ENCODE results near the gene RBCK1. TPM values are rescaled to one million over a fixed set of nuclear protein-coding genes. Genes with fewer than 3 reads are reported as not detected.
"Not testable (repeated sequence)": the region's sequence is repeated elsewhere in the genome, so short reads cannot be mapped to it uniquely, and the experiment has no call there.

The RBCK1 gene
- total RNA-seq, 2 experiments from 2014 or later: 90.9 to 94.0 TPM

GRCh38 chr20:372543-373082 is 35.5 kb upstream of the RBCK1 start:
- POLR2A ChIA-PET: interaction anchor here (0.9 kb wide), 1 partner anchor 8 kb away, joined by 3 read pairs; the partner anchor contains the start of gene TRIB3
- CTCF ChIA-PET: interaction anchor here (0.6 to 1.7 kb wide), 3 partner anchors 10 to 1282 kb away, joined by 3 to 4 read pairs (median 3); no protein-coding TSS in a partner anchor

- ChIA-PET POLR2A (no interaction called here), CTCF (interaction anchor here (1.3 kb wide), 1 partner anchor 9 kb away, joined by 3 read pairs; no protein-coding TSS in a partner anchor)
Measured at GRCh38 chr20:373171-373890, 34.8 kb upstream of the RBCK1 start.

GRCh38 chr20:375265-375889 is 32.7 kb upstream of the RBCK1 start:
- CTCF ChIA-PET: no interaction called here
- POLR2A ChIA-PET: no interaction called here

GRCh38 chr20:376089-376488 is 32.0 kb upstream of the RBCK1 start:
- ChIA-PET CTCF (no interaction called here), POLR2A (no interaction called here)

GRCh38 chr20:376750-377149 is 31.3 kb upstream of the RBCK1 start:
- ChIA-PET POLR2A (interaction anchor here (0.7 kb wide), 1 partner anchor 101 kb away, joined by 3 read pairs; no protein-coding TSS in a partner anchor), CTCF (no interaction called here)

- POLR2A ChIA-PET: interaction anchor here (0.7 kb wide), 1 partner anchor 101 kb away, joined by 3 read pairs; no protein-coding TSS in a partner anchor
Measured at GRCh38 chr20:377578-377977, 30.5 kb upstream of the RBCK1 start.

GRCh38 chr20:378961-379336 is 29.1 kb upstream of the RBCK1 start:
- CTCF ChIA-PET: interaction anchor here (0.7 to 1.2 kb wide), 2 partner anchors 13 to 54 kb away, joined by 3 to 5 read pairs; no protein-coding TSS in a partner anchor
- POLR2A ChIA-PET: interaction anchor here (0.7 kb wide), 1 partner anchor 15 kb away, joined by 4 read pairs; no protein-coding TSS in a partner anchor

More at GRCh38 chr20:377578-377977, 30.5 kb upstream of the RBCK1 start:
- CTCF ChIA-PET: interaction anchor here (0.7 kb wide), 1 partner anchor 57 kb away, joined by 4 read pairs; no protein-coding TSS in a partner anchor

- POLR2A ChIA-PET: interaction anchor here (0.7 to 1.8 kb wide), 7 partner anchors 9 to 56 kb away, joined by 3 to 13 read pairs (median 5); partner anchors contain the start of gene SOX12
- CTCF ChIA-PET: interaction anchor here (0.9 to 3.3 kb wide), 6 partner anchors 15 to 56 kb away, joined by 3 to 14 read pairs (median 4); no protein-coding TSS in a partner anchor
Measured at GRCh38 chr20:380763-381580, 27.1 kb upstream of the RBCK1 start.

GRCh38 chr20:381581-382290 is 26.4 kb upstream of the RBCK1 start:
- ChIA-PET POLR2A (interaction anchor here (0.7 to 1.8 kb wide), 5 partner anchors 19 to 162 kb away, joined by 3 to 13 read pairs (median 4); partner anchors contain the start of gene CSNK2A1), CTCF (interaction anchor here (0.8 to 3.3 kb wide), 5 partner anchors 8 to 80 kb away, joined by 3 to 14 read pairs (median 3); partner anchors contain the start of gene TBC1D20)

GRCh38 chr20:382291-383115 is 25.6 kb upstream of the RBCK1 start:
- CTCF ChIA-PET: interaction anchor here (0.8 to 3.3 kb wide), 4 partner anchors 9 to 79 kb away, joined by 3 to 14 read pairs (median 3); partner anchors contain the start of gene TBC1D20

GRCh38 chr20:383889-384288 is 24.2 kb upstream of the RBCK1 start:
- ChIA-PET POLR2A (no interaction called here), CTCF (interaction anchor here (0.6 to 1.1 kb wide), 2 partner anchors 27 to 140 kb away, joined by 3 read pairs; no protein-coding TSS in a partner anchor)

More at GRCh38 chr20:382291-383115, 25.6 kb upstream of the RBCK1 start:
- POLR2A ChIA-PET: interaction anchor here (0.7 to 1.8 kb wide), 4 partner anchors 20 to 161 kb away, joined by 3 to 4 read pairs (median 3); partner anchors contain the start of gene CSNK2A1

GRCh38 chr20:384723-385122 is 23.4 kb upstream of the RBCK1 start:
- ChIA-PET POLR2A (no interaction called here), CTCF (interaction anchor here (1.1 to 1.6 kb wide), 2 partner anchors 18 to 26 kb away, joined by 3 read pairs; no protein-coding TSS in a partner anchor)

- POLR2A ChIA-PET: no interaction called here
- CTCF ChIA-PET: interaction anchor here (1.2 to 1.6 kb wide), 2 partner anchors 11 to 18 kb away, joined by 3 read pairs; no protein-coding TSS in a partner anchor
Measured at GRCh38 chr20:385448-385847, 22.7 kb upstream of the RBCK1 start.

GRCh38 chr20:386634-387033 is 21.5 kb upstream of the RBCK1 start:
- CTCF ChIA-PET: interaction anchor here (1.2 kb wide), 1 partner anchor 10 kb away, joined by 3 read pairs; no protein-coding TSS in a partner anchor
- POLR2A ChIA-PET: not testable (repeated sequence)

- ChIA-PET CTCF (no interaction called here), POLR2A (no interaction called here)
Measured at GRCh38 chr20:387520-387919, 20.6 kb upstream of the RBCK1 start.

GRCh38 chr20:388034-388994 is 19.8 kb upstream of the RBCK1 start:
- CTCF ChIA-PET: interaction anchor here (0.8 kb wide), 1 partner anchor 9 kb away, joined by 3 read pairs; no protein-coding TSS in a partner anchor
- POLR2A ChIA-PET: interaction anchor here (0.6 kb wide), 1 partner anchor 131 kb away, joined by 4 read pairs; no protein-coding TSS in a partner anchor
